Measurements from ENCODE around the gene BBS2. TPM values are rescaled to one million over a fixed set of nuclear protein-coding genes. Genes with fewer than 3 reads are reported as not detected.

Gene BBS2
- total RNA-seq, 1 donor from 2014 or later = 64.5 TPM

DNA sequence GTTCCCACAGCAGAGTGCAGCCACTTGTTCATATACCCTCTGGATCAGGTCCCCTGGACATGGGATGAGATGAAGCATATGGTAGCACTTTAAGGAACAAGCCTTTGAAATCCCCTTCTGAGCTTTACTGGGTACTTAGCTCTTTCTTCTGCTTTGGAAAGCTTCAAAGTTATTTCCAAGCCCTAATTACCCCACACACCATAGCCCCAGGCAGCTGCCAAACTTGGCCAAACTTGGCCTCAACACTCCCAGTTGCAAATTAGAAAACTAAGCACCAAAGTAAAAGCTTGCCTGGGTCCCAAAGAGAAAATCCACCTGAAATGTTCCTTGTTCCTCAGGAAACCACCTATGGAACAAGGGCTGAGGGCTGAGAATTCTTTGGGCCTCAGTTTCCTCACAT is 29.3 kb upstream of the BBS2 start:
- Histone ChIP-seq H3K9ac (no peak overlapping the region), H3K27me3 (no peaks in the 10 kb centered on the region), H2AFZ (replicated peaks) (no peak overlapping the region), H3K36me3 (no peaks in the 10 kb centered on the region), H3K27ac (no peak overlapping the region), H3K4me3 (no peak overlapping the region), H3K4me1 (peaks cover 17% of the 10 kb centered on the region), H3K79me2 (ENCODE audit: low read depth) (no peaks in the 10 kb centered on the region), H3K4me2 (no peak overlapping the region), H3F3A (ENCODE audit: low read depth) (peaks cover 27% of the 10 kb centered on the region), H4K20me1 (ENCODE audit: low read depth) (peaks cover 12% of the 10 kb centered on the region), H3K9me3 (ENCODE audit: low read depth) (no peaks in the 10 kb centered on the region)
- Mint-ChIP-seq H3K27ac (peak overlapping the region; percentile 100), H3K4me3 (no peak overlapping the region), H3K27me3 (ENCODE audit: insufficient read depth, low read depth) (peaks cover 7% of the 10 kb centered on the region), H3K4me1 (peaks cover 52% of the 10 kb centered on the region), H3K9me3 (no peaks in the 10 kb centered on the region), H3K36me3 (no peaks in the 10 kb centered on the region)
- no peak for DNase-seq (ENCODE audit: low spot score)
- TF ChIP-seq CTCF (IDR thresholded peaks at IDR 0.05) (no peak), EZH2phosphoT487 (IDR thresholded peaks at IDR 0.05) (no peak), EZH2 (IDR thresholded peaks at IDR 0.05) (no peak)

DNA sequence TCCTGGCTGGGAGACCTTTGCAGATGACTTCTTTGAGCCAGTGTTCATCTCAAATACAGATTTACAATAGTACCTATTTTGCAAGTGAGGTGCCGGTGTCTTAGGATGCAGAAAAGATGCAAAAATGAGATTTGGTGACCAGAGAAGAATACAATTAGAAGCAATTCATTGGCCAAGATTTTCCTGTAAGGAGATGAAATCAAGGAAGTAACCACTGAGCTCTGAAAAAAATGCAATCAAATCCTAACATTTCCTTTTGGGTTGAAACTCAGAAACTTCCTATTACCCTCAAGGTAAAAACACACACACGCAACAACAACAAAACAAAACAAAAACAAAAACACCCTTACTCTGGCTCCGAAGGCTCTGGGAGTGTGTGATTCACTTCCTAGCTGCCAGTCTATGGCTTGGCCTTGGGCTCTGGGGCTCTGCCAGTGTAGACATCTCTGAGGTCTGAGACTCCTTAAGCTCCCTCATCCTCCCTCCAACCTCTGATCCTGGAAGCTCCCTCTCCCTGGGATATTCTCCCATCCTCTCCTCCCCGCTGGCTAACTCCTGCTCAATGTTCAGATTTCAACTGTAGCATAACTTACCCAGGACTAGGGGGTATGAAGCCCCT is 28.2 kb upstream of the BBS2 start:
- Histone ChIP-seq H3K79me2 (ENCODE audit: low read depth) (no peaks in the 10 kb centered on the region), H3F3A (ENCODE audit: low read depth) (peaks cover 27% of the 10 kb centered on the region), H4K20me1 (ENCODE audit: low read depth) (peaks cover 12% of the 10 kb centered on the region), H3K27ac (no peak overlapping the region), H3K9ac (no peak overlapping the region), H3K4me2 (peak overlapping the region; percentile 75), H3K27me3 (no peaks in the 10 kb centered on the region), H3K9me3 (ENCODE audit: low read depth) (no peaks in the 10 kb centered on the region), H3K4me1 (peaks cover 17% of the 10 kb centered on the region), H3K36me3 (no peaks in the 10 kb centered on the region), H2AFZ (replicated peaks) (no peak overlapping the region), H3K4me3 (peak overlapping the region; percentile 23)
- Mint-ChIP-seq H3K27ac (peak overlapping the region; percentile 100), H3K9me3 (no peaks in the 10 kb centered on the region), H3K27me3 (ENCODE audit: insufficient read depth, low read depth) (peaks cover 7% of the 10 kb centered on the region), H3K36me3 (no peaks in the 10 kb centered on the region), H3K4me3 (peak overlapping the region; percentile 78), H3K4me1 (peaks cover 52% of the 10 kb centered on the region)
- TF ChIP-seq CTCF (IDR thresholded peaks at IDR 0.05) (no peak), EZH2phosphoT487 (IDR thresholded peaks at IDR 0.05) (no peak), EZH2 (IDR thresholded peaks at IDR 0.05) (no peak)
- DNase-seq (ENCODE audit: low spot score) = no peak

GRCh38 chr16:56547120-56547948 is 27.5 kb upstream of the BBS2 start:
- Histone ChIP-seq H3K79me2 (ENCODE audit: low read depth) (no peaks in the 10 kb centered on the region), H3K9ac (no peak overlapping the region), H3K27ac (peak overlapping the region; percentile 54), H4K20me1 (ENCODE audit: low read depth) (peaks cover 12% of the 10 kb centered on the region), H3F3A (ENCODE audit: low read depth) (peaks cover 27% of the 10 kb centered on the region), H3K4me3 (peak overlapping the region; percentile 23), H2AFZ (replicated peaks) (no peak overlapping the region), H3K4me2 (peak overlapping the region; percentile 75), H3K4me1 (peaks cover 17% of the 10 kb centered on the region), H3K9me3 (ENCODE audit: low read depth) (no peaks in the 10 kb centered on the region), H3K36me3 (no peaks in the 10 kb centered on the region), H3K27me3 (no peaks in the 10 kb centered on the region)
- Mint-ChIP-seq H3K9me3 (no peaks in the 10 kb centered on the region), H3K27me3 (ENCODE audit: insufficient read depth, low read depth) (peaks cover 7% of the 10 kb centered on the region), H3K36me3 (no peaks in the 10 kb centered on the region), H3K4me3 (peak overlapping the region; percentile 78), H3K4me1 (peaks cover 51% of the 10 kb centered on the region), H3K27ac (peak overlapping the region; percentile 100)
- TF ChIP-seq EZH2phosphoT487 (IDR thresholded peaks at IDR 0.05) (no peak), EZH2 (IDR thresholded peaks at IDR 0.05) (no peak), CTCF (IDR thresholded peaks at IDR 0.05) (no peak)
- DNase-seq (ENCODE audit: low spot score) = peak; percentile 90

Data from neural progenitor cell (in vitro differentiated cells).